HepG2 (cell line): Measurements from ENCODE around the gene ALX4. TPM values are rescaled to one million over a fixed set of nuclear protein-coding genes. Genes with fewer than 3 reads are reported as not detected.

Source experiments
- ATAC-seq: fragments of 200-7000 bp; cut with Tn5 transposase; 3 replicates; pipeline ENCODE4 v1.9.1; 2020; ENCODE audit warnings: mild to moderate bottlenecking, moderate library complexity
- BruUV-seq: library from RNA; stranded (reverse); fragments of 400-500 nt; replicated peaks from 2 replicates; lab custom pipeline; 2021; lab: Mats Ljungman, UMichigan
- CTCF ChIA-PET: fragments of 300-600 bp; formaldehyde crosslinking; extraction: SDS; loops from one replicate; lab custom pipeline; 2021; ENCODE audit warnings: low total read pairs, inconsistent platforms, low intra/inter-chr PET ratio; lab: Yijun Ruan, JAX
- POLR2A ChIA-PET: fragments of 350-600 bp; sonication (Branson Sonifier 250); formaldehyde crosslinking; loops from one replicate; lab custom pipeline; 2020; ENCODE audit warnings: antibody characterized with exemption, inconsistent platforms; lab: Yijun Ruan, JAX
- DNase-seq: peaks from one replicate; pipeline ENCODE4 v3.0.0-alpha.2; 2015; ENCODE audit warnings: low spot score
- FAIRE-seq: peaks from 3 replicates; lab custom pipeline; 2011; peaks lifted over from hg19 to GRCh38; lab: Jason Lieb, UNC
- H2AFZ ChIP-seq: one replicate; pipeline ENCODE4 v1.6.1; 2011; ENCODE audit warnings: low read length, inconsistent platforms
- H3K27ac ChIP-seq: fragments of 300-600 bp; 3 replicates; pipeline ENCODE4 v1.8.0; 2011; ENCODE audit warnings: mixed run types, mild to moderate bottlenecking, mixed read lengths, low read length, inconsistent platforms; ENCODE audit not compliant: insufficient read depth; ENCODE audit errors: extremely low read length
- H3K27me3 ChIP-seq, 2 experiments: fragments of 200-600 bp in 1 of 2; 2 replicates in 1 of 2; 3 replicates in 1 of 2; pipeline versions ENCODE4 v1.6.0 to v1.8.0; 2011; ENCODE audit warnings: low read length in 2 of 2, mild to moderate bottlenecking in 2 of 2, moderate library complexity in 2 of 2, inconsistent platforms in 1 of 2; ENCODE audit not compliant: insufficient read depth in 2 of 2, control insufficient read depth in 1 of 2
- H3K36me3 ChIP-seq, 2 experiments: fragments of 200-600 bp in 1 of 2; replicated peaks in 1 of 2; 2 replicates in 1 of 2; 3 replicates in 1 of 2; pipeline versions ENCODE4 v1.5.1 to v1.8.0; 2011; ENCODE audit warnings: low read length in 2 of 2, inconsistent platforms in 1 of 2; ENCODE audit not compliant: insufficient read depth in 2 of 2, control insufficient read depth in 1 of 2
- H3K4me1 ChIP-seq: 2 replicates; pipeline ENCODE4 v1.5.1; 2012; ENCODE audit warnings: low read length, inconsistent platforms; ENCODE audit not compliant: insufficient read depth
- H3K4me2 ChIP-seq: 2 replicates; pipeline ENCODE4 v1.6.0; 2011; ENCODE audit warnings: low read depth, low read length, inconsistent platforms
- H3K4me3 ChIP-seq, 3 experiments: fragments of 200-600 bp in 1 of 3; sonication (generic), shearing (Covaris generic) in 1 of 3; replicated peaks in 1 of 3; 2 replicates each; pipeline ENCODE4 v1.5.1; 2011 to 2016; ENCODE audit warnings: low read length in 3 of 3, inconsistent platforms in 2 of 3, low read depth in 2 of 3, mild to moderate bottlenecking in 2 of 3, control low read depth in 1 of 3, mixed read lengths in 1 of 3; ENCODE audit not compliant: insufficient read depth in 1 of 3
- H3K79me2 ChIP-seq: one replicate; pipeline ENCODE4 v1.6.1; 2011; ENCODE audit warnings: low read length, inconsistent platforms; ENCODE audit not compliant: insufficient read depth
- H3K9ac ChIP-seq: 2 replicates; pipeline ENCODE4 v1.6.0; 2011; ENCODE audit warnings: mild to moderate bottlenecking, low read depth, low read length, inconsistent platforms; ENCODE audit not compliant: insufficient read depth
- H3K9me3 ChIP-seq: 2 replicates; pipeline ENCODE4 v1.5.1; 2012; ENCODE audit warnings: mild to moderate bottlenecking, low read length
- H4K20me1 ChIP-seq: 2 replicates; pipeline ENCODE4 v1.6.0; 2011; ENCODE audit warnings: inconsistent platforms, mild to moderate bottlenecking, low read length, moderate library complexity; ENCODE audit not compliant: insufficient read depth
- NFYB ChIP-seq: sonication (generic); formaldehyde crosslinking; IDR thresholded peaks from 2 replicates; pipeline ENCODE4 v1.4.0; 2020; ENCODE audit warnings: missing genetic modification reagents
- RBM22 ChIP-seq: fragments of 200-400 bp; formaldehyde crosslinking; optimal IDR thresholded peaks from 2 replicates; pipeline ENCODE3; 2017; ENCODE audit warnings: mild to moderate bottlenecking, low read length, moderate library complexity
- RBM39 ChIP-seq: fragments of 200-400 bp; formaldehyde crosslinking; IDR thresholded peaks from one replicate; pipeline ENCODE4 v1.6.1; 2018; ENCODE audit warnings: antibody characterized with exemption, mild to moderate bottlenecking, low read depth, low read length; ENCODE audit not compliant: poor library complexity, severe bottlenecking
- SIX4 ChIP-seq: sonication (generic); formaldehyde crosslinking; IDR thresholded peaks from 2 replicates; pipeline ENCODE4 v1.4.0; 2020; ENCODE audit warnings: missing genetic modification reagents
- ZNF326 ChIP-seq: sonication (generic); formaldehyde crosslinking; IDR thresholded peaks from 2 replicates; pipeline ENCODE4 v1.4.0; 2020; ENCODE audit warnings: missing genetic modification reagents, borderline replicate concordance
- ZNF496 ChIP-seq: sonication (generic); formaldehyde crosslinking; IDR thresholded peaks from 2 replicates; pipeline ENCODE4 v1.8.1; 2023; ENCODE audit warnings: mild to moderate bottlenecking, moderate library complexity, missing genetic modification reagents; ENCODE audit not compliant: insufficient replicate concordance
- ZNF7 ChIP-seq: IDR thresholded peaks from 2 replicates; pipeline ENCODE4 v1.6.1; 2016; ENCODE audit warnings: missing biosample characterization, missing genetic modification reagents
- ZNF777 ChIP-seq: sonication (generic); formaldehyde crosslinking; IDR thresholded peaks from 2 replicates; pipeline ENCODE4 v1.4.0; 2020; ENCODE audit warnings: missing genetic modification reagents
- WGBS: methylation state at CpG from one replicate; pipeline ENCODE4 v1.1.6; 2017; ENCODE audit warnings: low lambda C conversion rate; 5-methylcytosine and 5-hydroxymethylcytosine counted together
- in situ Hi-C: cut with HindIII; loops from 2 replicates; pipeline ENCODE4 v1.10.0; 2017; ENCODE audit warnings: low pct_unique_long_range_greater_than_20kb; ENCODE audit not compliant: extremely low pct_ligation_motif_present
- intact Hi-C: fragments of 100-400 bp; cut with micrococcal nuclease; formaldehyde crosslinking; loops from one replicate; pipeline ENCODE4 v1.10.0; 2022; ENCODE audit not compliant: unreplicated experiment
- polyA plus RNA-seq, 8 experiments: library from polyadenylated mRNA; depleted of rRNA in 3 of 8; stranded (reverse) in 7 of 8; unstranded in 1 of 8; fragments of >200 nt; fragmentation: Illumina TruSeq in 4 of 8; extraction: Trizol in 4 of 8; gene quantifications; 2 replicates each; pipeline versions ENCODE4 v1.2.1 to v1.2.3, GENCODE V29; 2011 to 2016; ENCODE audit warnings: low read depth in 4 of 8, missing spikeins in 1 of 8, mixed read lengths in 1 of 8; ENCODE audit not compliant: insufficient read depth in 1 of 8
- total RNA-seq, 5 experiments: library from RNA; depleted of rRNA; stranded (reverse); fragments of >200 nt; fragmentation: Illumina TruSeq; extraction: Trizol; gene quantifications; 2 replicates each; pipeline ENCODE4 v1.2.3, GENCODE V29; 2016; ENCODE audit warnings: low read depth in 1 of 5
- TF ChIP-seq, protein P1 (sequence below): sonication (generic); formaldehyde crosslinking; IDR thresholded peaks from 2 replicates; pipeline ENCODE4 v1.4.0; 2020; ENCODE audit warnings: missing genetic modification reagents, mild to moderate bottlenecking, borderline replicate concordance
- TF ChIP-seq, protein P2 (sequence below): sonication (generic); formaldehyde crosslinking; IDR thresholded peaks from 2 replicates; pipeline ENCODE4 v1.5.0; 2020; ENCODE audit warnings: missing genetic modification reagents
- TF ChIP-seq, protein P3 (sequence below): fragments of 450-650 bp; IDR thresholded peaks from 2 replicates; pipeline ENCODE4 v1.6.1; 2017; ENCODE audit warnings: mild to moderate bottlenecking
- TF ChIP-seq, protein P4 (sequence below): sonication (generic); formaldehyde crosslinking; IDR thresholded peaks from 2 replicates; pipeline ENCODE4 v1.5.0; 2020; ENCODE audit warnings: mild to moderate bottlenecking, missing genetic modification reagents, borderline replicate concordance

Gene ALX4
- total and polyA plus RNA-seq, 2 of the 13 experiments (the other 11 are each of a cell fraction or from before 2014, with no cell fraction given): not detected

DNA sequence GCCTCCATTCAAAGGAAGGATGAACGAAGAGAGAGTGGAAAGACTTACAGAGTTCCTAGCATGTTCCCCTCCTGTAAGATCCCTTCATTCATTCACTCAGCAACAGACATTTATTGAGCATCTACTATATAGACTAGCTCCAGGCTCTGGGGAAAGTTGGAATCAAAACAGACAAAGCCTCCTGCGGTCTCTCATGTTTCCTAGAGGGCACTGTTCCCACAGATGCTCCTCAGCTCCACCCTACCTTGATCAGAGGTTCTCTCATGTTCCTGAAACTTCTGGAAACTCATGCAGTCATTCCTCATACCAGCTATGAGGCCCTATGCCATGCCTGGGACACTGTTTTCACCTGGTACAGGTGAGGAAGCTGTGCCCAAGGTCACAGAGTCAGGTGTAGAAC lies 11.1 kb downstream of the ALX4 start:
- intact Hi-C loops: no loop called here
- FAIRE-seq: no peak
- Histone ChIP-seq H2AFZ (no peak overlapping the region), H3K36me3 (no peaks in the 10 kb centered on the region), H3K9me3 (no peaks in the 10 kb centered on the region), H3K27ac (no peak overlapping the region), H3K4me1 (no peaks in the 10 kb centered on the region), H3K4me2 (no peak overlapping the region), H3K4me3 (no peak overlapping the region), H3K27me3 (peaks cover 6 to 50% of the 10 kb centered on the region in 2 experiments), H3K9ac (no peak overlapping the region), H4K20me1 (no peaks in the 10 kb centered on the region), H3K79me2 (no peaks in the 10 kb centered on the region)
- in situ Hi-C loops: loop anchor here (25.0 kb wide), 1 partner anchor 238 kb away; no protein-coding TSS in a partner anchor
- ATAC-seq: no peak
- DNase-seq: no peak
- 0% methylated on average over 2 of the region's 2 CpGs for WGBS
- ChIA-PET POLR2A (no interaction called here), CTCF (no interaction called here)
- BruUV-seq: no TSS peak
- TF ChIP-seq, protein P1, sequence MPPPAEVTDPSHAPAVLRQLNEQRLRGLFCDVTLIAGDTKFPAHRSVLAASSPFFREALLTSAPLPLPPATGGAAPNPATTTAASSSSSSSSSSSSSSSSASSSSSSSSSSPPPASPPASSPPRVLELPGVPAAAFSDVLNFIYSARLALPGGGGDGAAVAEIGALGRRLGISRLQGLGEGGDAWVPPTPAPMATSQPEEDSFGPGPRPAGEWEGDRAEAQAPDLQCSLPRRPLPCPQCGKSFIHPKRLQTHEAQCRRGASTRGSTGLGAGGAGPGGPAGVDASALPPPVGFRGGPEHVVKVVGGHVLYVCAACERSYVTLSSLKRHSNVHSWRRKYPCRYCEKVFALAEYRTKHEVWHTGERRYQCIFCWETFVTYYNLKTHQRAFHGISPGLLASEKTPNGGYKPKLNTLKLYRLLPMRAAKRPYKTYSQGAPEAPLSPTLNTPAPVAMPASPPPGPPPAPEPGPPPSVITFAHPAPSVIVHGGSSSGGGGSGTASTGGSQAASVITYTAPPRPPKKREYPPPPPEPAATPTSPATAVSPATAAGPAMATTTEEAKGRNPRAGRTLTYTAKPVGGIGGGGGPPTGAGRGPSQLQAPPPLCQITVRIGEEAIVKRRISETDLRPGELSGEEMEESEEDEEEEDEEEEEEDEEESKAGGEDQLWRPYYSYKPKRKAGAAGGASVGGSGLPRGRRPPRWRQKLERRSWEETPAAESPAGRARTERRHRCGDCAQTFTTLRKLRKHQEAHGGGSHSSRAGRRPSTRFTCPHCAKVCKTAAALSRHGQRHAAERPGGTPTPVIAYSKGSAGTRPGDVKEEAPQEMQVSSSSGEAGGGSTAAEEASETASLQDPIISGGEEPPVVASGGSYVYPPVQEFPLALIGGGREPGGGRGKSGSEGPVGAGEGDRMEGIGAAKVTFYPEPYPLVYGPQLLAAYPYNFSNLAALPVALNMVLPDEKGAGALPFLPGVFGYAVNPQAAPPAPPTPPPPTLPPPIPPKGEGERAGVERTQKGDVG (CRISPR knock-in tag): no peak
- TF ChIP-seq ZNF777 (CRISPR knock-in tag) (no peak), ZNF326 (no peak), RBM22 (no peak), ZNF496 (no peak), NFYB (CRISPR knock-in tag) (no peak), SIX4 (no peak), ZNF7 (CRISPR knock-in tag) (no peak), RBM39 (no peak)
- TF ChIP-seq, protein P2, sequence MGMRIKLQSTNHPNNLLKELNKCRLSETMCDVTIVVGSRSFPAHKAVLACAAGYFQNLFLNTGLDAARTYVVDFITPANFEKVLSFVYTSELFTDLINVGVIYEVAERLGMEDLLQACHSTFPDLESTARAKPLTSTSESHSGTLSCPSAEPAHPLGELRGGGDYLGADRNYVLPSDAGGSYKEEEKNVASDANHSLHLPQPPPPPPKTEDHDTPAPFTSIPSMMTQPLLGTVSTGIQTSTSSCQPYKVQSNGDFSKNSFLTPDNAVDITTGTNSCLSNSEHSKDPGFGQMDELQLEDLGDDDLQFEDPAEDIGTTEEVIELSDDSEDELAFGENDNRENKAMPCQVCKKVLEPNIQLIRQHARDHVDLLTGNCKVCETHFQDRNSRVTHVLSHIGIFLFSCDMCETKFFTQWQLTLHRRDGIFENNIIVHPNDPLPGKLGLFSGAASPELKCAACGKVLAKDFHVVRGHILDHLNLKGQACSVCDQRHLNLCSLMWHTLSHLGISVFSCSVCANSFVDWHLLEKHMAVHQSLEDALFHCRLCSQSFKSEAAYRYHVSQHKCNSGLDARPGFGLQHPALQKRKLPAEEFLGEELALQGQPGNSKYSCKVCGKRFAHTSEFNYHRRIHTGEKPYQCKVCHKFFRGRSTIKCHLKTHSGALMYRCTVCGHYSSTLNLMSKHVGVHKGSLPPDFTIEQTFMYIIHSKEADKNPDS (CRISPR knock-in tag): no peak
- TF ChIP-seq, protein P3, sequence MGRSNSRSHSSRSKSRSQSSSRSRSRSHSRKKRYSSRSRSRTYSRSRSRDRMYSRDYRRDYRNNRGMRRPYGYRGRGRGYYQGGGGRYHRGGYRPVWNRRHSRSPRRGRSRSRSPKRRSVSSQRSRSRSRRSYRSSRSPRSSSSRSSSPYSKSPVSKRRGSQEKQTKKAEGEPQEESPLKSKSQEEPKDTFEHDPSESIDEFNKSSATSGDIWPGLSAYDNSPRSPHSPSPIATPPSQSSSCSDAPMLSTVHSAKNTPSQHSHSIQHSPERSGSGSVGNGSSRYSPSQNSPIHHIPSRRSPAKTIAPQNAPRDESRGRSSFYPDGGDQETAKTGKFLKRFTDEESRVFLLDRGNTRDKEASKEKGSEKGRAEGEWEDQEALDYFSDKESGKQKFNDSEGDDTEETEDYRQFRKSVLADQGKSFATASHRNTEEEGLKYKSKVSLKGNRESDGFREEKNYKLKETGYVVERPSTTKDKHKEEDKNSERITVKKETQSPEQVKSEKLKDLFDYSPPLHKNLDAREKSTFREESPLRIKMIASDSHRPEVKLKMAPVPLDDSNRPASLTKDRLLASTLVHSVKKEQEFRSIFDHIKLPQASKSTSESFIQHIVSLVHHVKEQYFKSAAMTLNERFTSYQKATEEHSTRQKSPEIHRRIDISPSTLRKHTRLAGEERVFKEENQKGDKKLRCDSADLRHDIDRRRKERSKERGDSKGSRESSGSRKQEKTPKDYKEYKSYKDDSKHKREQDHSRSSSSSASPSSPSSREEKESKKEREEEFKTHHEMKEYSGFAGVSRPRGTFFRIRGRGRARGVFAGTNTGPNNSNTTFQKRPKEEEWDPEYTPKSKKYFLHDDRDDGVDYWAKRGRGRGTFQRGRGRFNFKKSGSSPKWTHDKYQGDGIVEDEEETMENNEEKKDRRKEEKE: no peak
- TF ChIP-seq, protein P4, sequence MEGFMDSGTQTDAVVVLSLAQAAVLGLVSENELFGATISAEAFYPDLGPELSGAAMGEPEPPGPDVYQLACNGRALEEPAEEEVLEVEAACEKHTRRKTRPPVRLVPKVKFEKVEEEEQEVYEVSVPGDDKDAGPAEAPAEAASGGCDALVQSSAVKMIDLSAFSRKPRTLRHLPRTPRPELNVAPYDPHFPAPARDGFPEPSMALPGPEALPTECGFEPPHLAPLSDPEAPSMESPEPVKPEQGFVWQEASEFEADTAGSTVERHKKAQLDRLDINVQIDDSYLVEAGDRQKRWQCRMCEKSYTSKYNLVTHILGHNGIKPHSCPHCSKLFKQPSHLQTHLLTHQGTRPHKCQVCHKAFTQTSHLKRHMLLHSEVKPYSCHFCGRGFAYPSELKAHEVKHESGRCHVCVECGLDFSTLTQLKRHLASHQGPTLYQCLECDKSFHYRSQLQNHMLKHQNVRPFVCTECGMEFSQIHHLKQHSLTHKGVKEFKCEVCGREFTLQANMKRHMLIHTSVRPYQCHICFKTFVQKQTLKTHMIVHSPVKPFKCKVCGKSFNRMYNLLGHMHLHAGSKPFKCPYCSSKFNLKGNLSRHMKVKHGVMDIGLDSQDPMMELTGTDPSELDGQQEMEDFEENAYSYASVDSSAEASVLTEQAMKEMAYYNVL (CRISPR knock-in tag): no peak
